ENCODE results near the gene GPR68.

Gene GPR68

DNA sequence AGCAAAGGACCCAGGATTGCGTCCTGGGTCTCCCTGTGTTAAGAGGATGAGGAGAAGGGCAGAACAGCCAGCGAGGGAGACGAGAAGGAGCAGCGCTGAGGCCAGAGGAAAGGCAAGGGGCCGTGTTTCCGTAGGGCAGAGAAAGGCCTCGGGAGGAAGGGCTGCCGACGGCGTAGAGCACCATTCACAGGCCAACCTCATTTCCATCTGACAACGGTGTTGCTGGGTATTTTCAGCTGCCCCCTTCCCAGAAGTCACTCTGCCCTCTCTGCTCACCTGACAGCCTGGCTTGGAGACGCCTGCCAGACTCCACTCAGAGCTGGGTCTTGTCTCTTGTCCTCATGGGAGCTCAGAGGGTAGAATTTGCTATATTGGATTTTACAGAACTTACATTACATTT, 51.4 kb downstream of the GPR68 start:
- Histone ChIP-seq H3K9me3 (ENCODE audit: control insufficient read depth, insufficient read depth, low read depth, low read length) (no peaks in the 10 kb centered on the region), H3K4me3 (ENCODE audit: low read depth, low read length) (no peak overlapping the region), H3K4me1 (ENCODE audit: control insufficient read depth, insufficient read depth, low read length) (no peaks in the 10 kb centered on the region), H3K36me3 (ENCODE audit: control insufficient read depth in 2 of 2, insufficient read depth in 1 of 2, low read length in 2 of 2) (peaks cover 0 to 42% of the 10 kb centered on the region in 2 experiments; a peak in 2 of 3 replicates), H3K27ac (ENCODE audit: extremely low read depth, low read depth, low read length) (no peak overlapping the region)
- CTCF ChIA-PET, result interaction anchor here (1.0 to 1.2 kb wide), 2 partner anchors 10 to 16 kb away, joined by 3 to 6 read pairs; no protein-coding TSS in a partner anchor
- POLR2A ChIA-PET, result interaction anchor here (0.7 kb wide), 1 partner anchor 22 kb away, joined by 6 read pairs; no protein-coding TSS in a partner anchor
- TF ChIP-seq BCL11B (tag by site-specific recombination; IDR thresholded peaks at IDR 0.05; ENCODE audit: low read depth), result no peak
- TF ChIP-seq ZNF514 (tag by site-specific recombination; IDR thresholded peaks at IDR 0.05), result no peak
- TF ChIP-seq ZNF571 (tag by site-specific recombination; IDR thresholded peaks at IDR 0.05), result no peak
- no peak for TF ChIP-seq ZNF26 (tag by site-specific recombination; IDR thresholded peaks at IDR 0.05)
- no peak for TF ChIP-seq ZNF664 (tag by site-specific recombination; IDR thresholded peaks at IDR 0.05)
- no peak for TF ChIP-seq ZNF624 (tag by site-specific recombination; IDR thresholded peaks at IDR 0.05)
- no peak for TF ChIP-seq ZBTB48 (tag by site-specific recombination; IDR thresholded peaks at IDR 0.05)
- TF ChIP-seq ZNF792 (tag by site-specific recombination; IDR thresholded peaks at IDR 0.05), result no peak
- no peak for TF ChIP-seq ZNF184 (tag by site-specific recombination; IDR thresholded peaks at IDR 0.05)
- TF ChIP-seq ZBTB10 (tag by site-specific recombination; IDR thresholded peaks at IDR 0.05), result no peak
- no peak for TF ChIP-seq ZNF501 (tag by site-specific recombination; IDR thresholded peaks at IDR 0.05)
- TF ChIP-seq BCL11A (tag by site-specific recombination; IDR thresholded peaks at IDR 0.05; ENCODE audit: low read depth), result no peak
- no peak for TF ChIP-seq ZFP41 (tag by site-specific recombination; IDR thresholded peaks at IDR 0.05; ENCODE audit: borderline replicate concordance)
- TF ChIP-seq, protein P1, sequence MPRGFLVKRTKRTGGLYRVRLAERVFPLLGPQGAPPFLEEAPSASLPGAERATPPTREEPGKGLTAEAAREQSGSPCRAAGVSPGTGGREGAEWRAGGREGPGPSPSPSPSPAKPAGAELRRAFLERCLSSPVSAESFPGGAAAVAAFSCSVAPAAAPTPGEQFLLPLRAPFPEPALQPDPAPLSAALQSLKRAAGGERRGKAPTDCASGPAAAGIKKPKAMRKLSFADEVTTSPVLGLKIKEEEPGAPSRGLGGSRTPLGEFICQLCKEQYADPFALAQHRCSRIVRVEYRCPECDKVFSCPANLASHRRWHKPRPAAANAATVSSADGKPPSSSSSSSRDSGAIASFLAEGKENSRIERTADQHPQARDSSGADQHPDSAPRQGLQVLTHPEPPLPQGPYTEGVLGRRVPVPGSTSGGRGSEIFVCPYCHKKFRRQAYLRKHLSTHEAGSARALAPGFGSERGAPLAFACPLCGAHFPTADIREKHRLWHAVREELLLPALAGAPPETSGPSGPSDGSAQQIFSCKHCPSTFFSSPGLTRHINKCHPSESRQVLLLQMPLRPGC (tag by site-specific recombination; IDR thresholded peaks at IDR 0.05), result no peak

DNA sequence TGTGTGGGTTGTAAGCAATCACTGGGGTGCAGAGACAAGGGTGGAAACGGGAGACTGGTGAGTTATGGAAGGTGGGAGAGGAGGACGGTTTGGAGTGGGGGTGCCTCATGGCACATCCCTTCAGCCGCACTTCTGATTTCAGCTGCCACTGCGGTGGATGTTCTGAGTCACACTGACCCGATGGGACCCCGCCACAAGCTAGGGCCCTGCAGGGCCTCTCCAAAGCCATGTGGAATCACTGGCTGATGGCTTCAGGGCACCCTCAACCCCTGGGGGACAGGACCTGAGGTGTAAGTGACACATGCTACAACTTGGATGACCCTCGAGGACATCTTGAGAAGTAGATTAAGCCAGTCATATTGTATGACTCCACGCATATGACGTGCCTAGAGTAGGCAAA, 53.7 kb downstream of the GPR68 start:
- H3K27ac ChIP-seq (ENCODE audit: extremely low read depth, low read depth, low read length), result no peak overlapping the region
- no peaks in the 10 kb centered on the region for H3K4me1 ChIP-seq (ENCODE audit: control insufficient read depth, insufficient read depth, low read length)
- POLR2A ChIA-PET, result no interaction called here
- no peak overlapping the region for H3K4me3 ChIP-seq (ENCODE audit: low read depth, low read length)
- peaks cover 0 to 40% of the 10 kb centered on the region in 2 experiments; a peak in 2 of 3 replicates for H3K36me3 ChIP-seq (ENCODE audit: control insufficient read depth in 2 of 2, insufficient read depth in 1 of 2, low read length in 2 of 2)
- TF ChIP-seq ZNF169 (tag by site-specific recombination; IDR thresholded peaks at IDR 0.05) (no peak), ZNF530 (tag by site-specific recombination; IDR thresholded peaks at IDR 0.05; ENCODE audit: low read depth) (no peak), ZNF514 (tag by site-specific recombination; IDR thresholded peaks at IDR 0.05) (no peak), MYNN (tag by site-specific recombination; IDR thresholded peaks at IDR 0.05; ENCODE audit: borderline replicate concordance) (no peak)
- TF ChIP-seq, protein P2, sequence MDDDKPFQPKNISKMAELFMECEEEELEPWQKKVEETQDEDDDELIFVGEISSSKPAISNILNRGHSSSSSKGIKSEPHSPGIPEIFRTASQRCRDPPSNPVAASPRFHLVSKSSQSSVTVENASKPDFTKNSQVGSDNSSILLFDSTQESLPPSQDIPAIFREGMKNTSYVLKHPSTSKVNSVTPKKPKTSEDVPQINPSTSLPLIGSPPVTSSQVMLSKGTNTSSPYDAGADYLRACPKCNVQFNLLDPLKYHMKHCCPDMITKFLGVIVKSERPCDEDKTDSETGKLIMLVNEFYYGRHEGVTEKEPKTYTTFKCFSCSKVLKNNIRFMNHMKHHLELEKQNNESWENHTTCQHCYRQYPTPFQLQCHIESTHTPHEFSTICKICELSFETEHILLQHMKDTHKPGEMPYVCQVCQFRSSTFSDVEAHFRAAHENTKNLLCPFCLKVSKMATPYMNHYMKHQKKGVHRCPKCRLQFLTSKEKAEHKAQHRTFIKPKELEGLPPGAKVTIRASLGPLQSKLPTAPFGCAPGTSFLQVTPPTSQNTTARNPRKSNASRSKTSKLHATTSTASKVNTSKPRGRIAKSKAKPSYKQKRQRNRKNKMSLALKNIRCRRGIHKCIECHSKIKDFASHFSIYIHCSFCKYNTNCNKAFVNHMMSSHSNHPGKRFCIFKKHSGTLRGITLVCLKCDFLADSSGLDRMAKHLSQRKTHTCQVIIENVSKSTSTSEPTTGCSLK (tag by site-specific recombination; IDR thresholded peaks at IDR 0.05), result no peak
- no peaks in the 10 kb centered on the region for H3K9me3 ChIP-seq (ENCODE audit: control insufficient read depth, insufficient read depth, low read depth, low read length)
- CTCF ChIA-PET, result no interaction called here
